Uterus (tissue), 2 donors: ENCODE results near the gene RELL2.

ENCODE experiments used
- POLR2A ChIP-seq, 2 donors: fragments of 450-650 bp; IDR thresholded peaks; one replicate each; pipeline ENCODE4 v1.6.1; 2016; ENCODE audit warnings: antibody characterized with exemption in 2 of 2, mild to moderate bottlenecking in 1 of 2, moderate library complexity in 1 of 2
- TF ChIP-seq, protein P1 (sequence below), 4 experiments: fragments of 200-600 bp in 2 of 4; fragments of 450-650 bp in 2 of 4; sonication (generic) in 2 of 4; IDR thresholded peaks; one replicate each; pipeline ENCODE4 v1.5.1; 2016 to 2019; ENCODE audit warnings: antibody characterized with exemption in 4 of 4, mild to moderate bottlenecking in 2 of 4, moderate library complexity in 1 of 4

DNA sequence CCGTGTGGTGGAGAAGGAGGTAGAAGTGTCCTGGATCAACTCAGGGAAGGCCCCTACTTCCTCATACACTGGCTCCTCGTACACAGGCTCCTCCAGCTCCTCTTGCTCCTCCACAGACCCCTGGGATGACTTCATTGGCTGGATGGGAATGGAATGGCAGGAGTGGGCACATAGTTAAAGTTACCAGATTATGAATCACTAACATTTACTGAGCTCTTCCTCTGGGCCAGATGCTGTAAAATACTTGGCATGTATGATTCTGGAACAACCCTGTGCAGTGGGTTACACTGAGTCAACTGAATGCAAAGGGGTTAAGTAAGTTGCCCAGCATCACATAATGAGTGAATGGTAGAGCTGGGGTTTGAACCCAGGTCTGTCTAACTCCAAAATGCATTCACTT is 17.5 kb downstream of the RELL2 start:
- TF ChIP-seq, protein P1, sequence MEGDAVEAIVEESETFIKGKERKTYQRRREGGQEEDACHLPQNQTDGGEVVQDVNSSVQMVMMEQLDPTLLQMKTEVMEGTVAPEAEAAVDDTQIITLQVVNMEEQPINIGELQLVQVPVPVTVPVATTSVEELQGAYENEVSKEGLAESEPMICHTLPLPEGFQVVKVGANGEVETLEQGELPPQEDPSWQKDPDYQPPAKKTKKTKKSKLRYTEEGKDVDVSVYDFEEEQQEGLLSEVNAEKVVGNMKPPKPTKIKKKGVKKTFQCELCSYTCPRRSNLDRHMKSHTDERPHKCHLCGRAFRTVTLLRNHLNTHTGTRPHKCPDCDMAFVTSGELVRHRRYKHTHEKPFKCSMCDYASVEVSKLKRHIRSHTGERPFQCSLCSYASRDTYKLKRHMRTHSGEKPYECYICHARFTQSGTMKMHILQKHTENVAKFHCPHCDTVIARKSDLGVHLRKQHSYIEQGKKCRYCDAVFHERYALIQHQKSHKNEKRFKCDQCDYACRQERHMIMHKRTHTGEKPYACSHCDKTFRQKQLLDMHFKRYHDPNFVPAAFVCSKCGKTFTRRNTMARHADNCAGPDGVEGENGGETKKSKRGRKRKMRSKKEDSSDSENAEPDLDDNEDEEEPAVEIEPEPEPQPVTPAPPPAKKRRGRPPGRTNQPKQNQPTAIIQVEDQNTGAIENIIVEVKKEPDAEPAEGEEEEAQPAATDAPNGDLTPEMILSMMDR (IDR thresholded peaks at IDR 0.05), result no peak
- no peak for TF ChIP-seq POLR2A (IDR thresholded peaks at IDR 0.05)
